IPS-20b (cell line): ENCODE results near the gene WDR7.

ENCODE experiments used
- H3K27ac ChIP-seq: one replicate; pipeline ENCODE4 v1.5.1; 2013; ENCODE audit warnings: low read length
- H3K27me3 ChIP-seq: 2 replicates; pipeline ENCODE4 v1.6.1; 2013; ENCODE audit warnings: mild to moderate bottlenecking, low read length, inconsistent platforms; ENCODE audit not compliant: insufficient read depth
- H3K36me3 ChIP-seq: 2 replicates; pipeline ENCODE4 v1.6.1; 2013; ENCODE audit warnings: low read depth, mild to moderate bottlenecking, inconsistent platforms, low read length, moderate library complexity; ENCODE audit not compliant: insufficient read depth
- H3K4me1 ChIP-seq: 2 replicates; pipeline ENCODE4 v1.6.1; 2013; ENCODE audit warnings: mild to moderate bottlenecking, control low read depth, inconsistent platforms, low read length, moderate library complexity; ENCODE audit not compliant: insufficient read depth
- H3K4me3 ChIP-seq: 2 replicates; pipeline ENCODE4 v1.5.1; 2013; ENCODE audit warnings: mild to moderate bottlenecking, low read length, inconsistent platforms
- H3K9ac ChIP-seq: 2 replicates; pipeline ENCODE4 v1.6.1; 2013; ENCODE audit warnings: low read depth, mild to moderate bottlenecking, inconsistent platforms, low read length, moderate library complexity
- H3K9me3 ChIP-seq: 2 replicates; pipeline ENCODE4 v1.6.1; 2013; ENCODE audit warnings: mild to moderate bottlenecking, low read depth, low read length, inconsistent platforms; ENCODE audit not compliant: insufficient read depth

The WDR7 gene

DNA sequence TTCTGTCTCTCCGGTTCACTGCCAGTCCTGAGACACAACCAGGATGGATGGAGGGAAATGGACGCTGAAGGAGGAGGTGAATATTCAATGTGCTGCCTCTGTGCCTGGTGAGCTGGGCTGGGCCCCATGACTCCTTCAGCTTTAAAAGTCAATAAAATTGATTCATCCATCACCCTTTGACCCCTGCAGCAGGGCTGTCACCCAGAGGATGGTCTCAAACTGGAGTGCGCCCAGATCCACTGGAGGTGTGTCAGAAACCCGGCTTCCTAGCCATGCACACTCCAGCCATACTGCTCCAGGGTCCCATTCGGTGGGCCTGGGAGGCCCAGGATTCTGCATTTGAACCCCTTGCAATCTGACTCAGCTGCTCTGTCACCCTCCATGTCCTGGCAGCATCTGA, 401.6 kb downstream of the WDR7 start:
- Histone ChIP-seq H3K4me1 (no peaks in the 10 kb centered on the region), H3K9me3 (peaks cover 11% of the 10 kb centered on the region), H3K9ac (no peak overlapping the region), H3K27ac (no peak overlapping the region), H3K36me3 (peaks cover 3% of the 10 kb centered on the region; the same call in 1 of the 2 replicates), H3K27me3 (no peaks in the 10 kb centered on the region), H3K4me3 (no peak overlapping the region)

DNA sequence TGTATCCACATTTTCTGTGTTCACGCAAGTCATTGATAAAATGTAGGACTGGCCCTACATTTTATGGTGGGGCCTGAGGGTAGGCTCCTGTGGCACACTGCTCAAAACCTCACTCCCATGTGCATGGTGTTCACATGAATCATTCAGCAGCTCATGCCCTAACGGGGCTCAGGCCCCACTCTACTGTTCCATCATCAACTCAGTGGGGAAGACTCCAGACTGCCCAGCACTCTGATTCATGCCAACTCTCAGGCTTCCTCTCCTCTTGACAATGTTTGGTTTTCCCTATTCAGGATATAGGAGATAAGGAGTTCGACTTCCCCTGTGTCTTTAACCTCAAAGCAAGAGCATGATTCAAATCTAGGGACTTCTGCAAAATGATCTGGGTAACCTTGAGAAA, 403.7 kb downstream of the WDR7 start:
- Histone ChIP-seq H3K4me3 (no peak overlapping the region), H3K9ac (no peak overlapping the region), H3K36me3 (peaks cover 3% of the 10 kb centered on the region; the same call in 1 of the 2 replicates), H3K4me1 (no peaks in the 10 kb centered on the region), H3K9me3 (peaks cover 11% of the 10 kb centered on the region), H3K27ac (no peak overlapping the region), H3K27me3 (no peaks in the 10 kb centered on the region)

- peaks cover 3% of the 10 kb centered on the region; the same call in 1 of the 2 replicates for H3K36me3 ChIP-seq
- no peak overlapping the region for H3K4me3 ChIP-seq
- peaks cover 11% of the 10 kb centered on the region for H3K9me3 ChIP-seq
- no peak overlapping the region for H3K9ac ChIP-seq
- H3K4me1 ChIP-seq = no peaks in the 10 kb centered on the region
- H3K27me3 ChIP-seq = no peaks in the 10 kb centered on the region
- H3K27ac ChIP-seq = no peak overlapping the region
Measured at GRCh38 chr18:57057890-57058289, 406.7 kb downstream of the WDR7 start.

DNA sequence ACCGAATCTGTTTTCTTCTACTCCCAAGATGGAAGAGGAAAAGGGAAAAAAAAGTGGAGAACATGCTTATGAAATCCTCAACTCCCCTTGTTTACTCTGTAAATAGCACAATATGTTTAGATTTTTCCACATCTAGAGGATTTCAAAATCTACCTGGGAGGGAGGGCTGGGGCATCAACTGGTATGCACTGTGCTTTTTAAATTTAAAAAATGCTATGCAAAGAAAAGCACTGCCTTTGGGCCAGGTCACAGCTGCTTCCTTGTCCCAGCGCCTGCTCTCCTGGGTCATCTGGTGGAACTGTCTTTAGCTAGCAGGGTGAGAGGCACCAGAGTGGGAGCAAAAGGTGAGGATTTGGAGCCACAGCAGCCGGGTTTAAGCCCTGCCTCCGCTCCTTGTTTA, 407.6 kb downstream of the WDR7 start:
- Histone ChIP-seq H3K4me3 (no peak overlapping the region), H3K27me3 (no peaks in the 10 kb centered on the region), H3K9ac (no peak overlapping the region), H3K9me3 (peaks cover 11% of the 10 kb centered on the region), H3K27ac (no peak overlapping the region), H3K36me3 (peaks cover 3% of the 10 kb centered on the region; the same call in 1 of the 2 replicates), H3K4me1 (peaks cover 1% of the 10 kb centered on the region; the same call in 1 of the 2 replicates)

DNA sequence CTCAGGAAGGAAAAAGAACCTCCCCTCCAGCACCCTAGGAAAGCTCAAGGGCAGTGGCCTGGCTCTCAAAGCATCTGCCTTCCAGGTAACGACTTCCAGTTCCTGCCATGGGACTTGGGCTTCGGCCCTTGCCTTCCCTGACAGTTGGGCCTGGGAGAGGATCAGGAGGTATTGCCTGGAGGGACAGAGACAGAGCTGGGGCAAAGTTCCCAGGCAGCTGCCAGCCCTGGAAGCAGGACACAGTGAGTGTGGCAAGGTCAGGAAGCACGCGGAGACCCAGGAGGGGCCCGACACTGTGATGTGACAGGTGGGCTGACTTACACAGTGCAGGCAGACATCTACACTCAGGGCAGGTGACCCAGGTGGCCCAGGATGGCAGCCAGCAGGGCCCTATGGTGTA, 408.2 kb downstream of the WDR7 start:
- no peaks in the 10 kb centered on the region for H3K27me3 ChIP-seq
- H3K27ac ChIP-seq = no peak overlapping the region
- H3K4me3 ChIP-seq = no peak overlapping the region
- H3K4me1 ChIP-seq = peaks cover 8% of the 10 kb centered on the region; the same call in 1 of the 2 replicates
- H3K36me3 ChIP-seq = peaks cover 3% of the 10 kb centered on the region; the same call in 1 of the 2 replicates
- H3K9me3 ChIP-seq = peaks cover 8% of the 10 kb centered on the region
- H3K9ac ChIP-seq = no peak overlapping the region

DNA sequence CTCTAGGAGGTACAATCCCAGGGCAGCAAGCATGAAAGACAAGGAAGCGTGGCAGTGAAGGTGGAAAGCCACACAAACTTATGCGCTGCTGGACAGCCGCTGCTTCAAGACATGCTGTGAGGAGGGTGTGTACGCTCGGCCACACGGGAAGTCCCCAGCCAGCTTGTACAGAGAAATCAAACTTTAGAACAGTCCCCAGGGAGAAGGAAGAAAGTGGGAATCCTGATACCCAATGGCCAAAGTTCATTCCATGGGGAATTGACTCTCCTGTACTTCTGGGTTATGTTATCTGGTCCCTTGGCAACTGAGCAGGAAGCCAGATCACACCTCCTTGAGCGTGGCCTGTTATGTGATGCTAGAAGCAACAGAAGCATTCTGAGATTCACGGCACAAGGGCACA, 409.7 kb downstream of the WDR7 start:
- Histone ChIP-seq H3K4me3 (no peak overlapping the region), H3K27ac (no peak overlapping the region), H3K36me3 (no peaks in the 10 kb centered on the region; the same call in 1 of the 2 replicates), H3K27me3 (no peaks in the 10 kb centered on the region), H3K9me3 (no peaks in the 10 kb centered on the region), H3K9ac (no peak overlapping the region), H3K4me1 (peaks cover 8% of the 10 kb centered on the region; the same call in 1 of the 2 replicates)

DNA sequence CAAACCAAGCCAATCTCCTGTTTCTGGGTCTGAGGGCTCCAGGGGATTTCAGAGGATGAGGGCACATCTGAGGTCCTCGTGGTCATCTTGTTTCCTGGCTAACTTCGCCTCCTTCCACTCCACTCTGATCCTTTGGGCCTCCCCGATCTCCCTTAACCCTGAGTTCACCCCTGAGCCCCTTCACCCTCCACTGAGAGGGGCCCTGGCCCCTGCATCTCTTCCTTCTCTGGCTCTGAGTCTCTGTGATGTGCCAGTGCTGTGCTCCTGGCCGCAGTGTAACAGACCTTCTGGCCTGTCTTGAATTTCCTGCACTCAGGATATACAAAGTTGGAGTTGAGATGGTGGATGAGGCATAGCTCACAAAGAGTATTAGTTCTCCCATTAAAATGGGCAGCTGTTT, 411.0 kb downstream of the WDR7 start:
- Histone ChIP-seq H3K9me3 (no peaks in the 10 kb centered on the region), H3K9ac (no peak overlapping the region), H3K4me1 (peaks cover 8% of the 10 kb centered on the region; the same call in 1 of the 2 replicates), H3K27me3 (no peaks in the 10 kb centered on the region), H3K4me3 (no peak overlapping the region), H3K36me3 (no peaks in the 10 kb centered on the region; the same call in 1 of the 2 replicates), H3K27ac (no peak overlapping the region)

GRCh38 chr18:57062844-57063243, 411.7 kb downstream of the WDR7 start:
- no peak overlapping the region for H3K4me3 ChIP-seq
- no peaks in the 10 kb centered on the region; the same call in 1 of the 2 replicates for H3K36me3 ChIP-seq

DNA sequence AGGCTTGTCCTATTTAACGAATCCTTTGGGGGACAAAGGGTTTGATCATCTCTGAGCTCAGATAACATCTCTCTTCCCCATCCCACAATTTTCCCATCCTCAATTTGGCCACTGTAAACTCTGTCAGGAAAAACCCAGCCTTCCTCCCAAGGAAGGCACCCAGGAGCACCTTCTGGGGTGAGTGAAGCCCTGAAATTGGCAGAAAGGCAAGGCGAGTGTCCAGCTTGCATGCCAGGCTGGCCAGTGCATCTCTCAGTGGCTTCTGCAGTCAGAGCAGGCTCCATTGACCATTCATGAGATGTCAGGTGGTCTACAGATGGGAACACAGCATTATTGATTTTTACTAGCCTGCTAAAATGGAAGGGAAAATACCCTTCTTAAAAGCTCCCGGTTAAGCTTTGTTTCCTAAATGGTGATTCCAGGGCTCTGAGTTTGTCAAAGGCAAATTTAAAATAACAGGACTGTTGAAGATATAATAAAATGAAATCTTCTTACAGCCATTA, 412.5 kb downstream of the WDR7 start:
- H3K27ac ChIP-seq = no peak overlapping the region
- H3K4me3 ChIP-seq = no peak overlapping the region
- H3K36me3 ChIP-seq = no peaks in the 10 kb centered on the region; the same call in 1 of the 2 replicates
- peaks cover 8% of the 10 kb centered on the region; the same call in 1 of the 2 replicates for H3K4me1 ChIP-seq
- no peaks in the 10 kb centered on the region for H3K27me3 ChIP-seq
- no peaks in the 10 kb centered on the region for H3K9me3 ChIP-seq
- no peak overlapping the region for H3K9ac ChIP-seq

More at GRCh38 chr18:57062844-57063243, 411.7 kb downstream of the WDR7 start:
- Histone ChIP-seq H3K27me3 (no peaks in the 10 kb centered on the region), H3K4me1 (peaks cover 8% of the 10 kb centered on the region; the same call in 1 of the 2 replicates), H3K9ac (no peak overlapping the region), H3K27ac (no peak overlapping the region), H3K9me3 (no peaks in the 10 kb centered on the region)

DNA sequence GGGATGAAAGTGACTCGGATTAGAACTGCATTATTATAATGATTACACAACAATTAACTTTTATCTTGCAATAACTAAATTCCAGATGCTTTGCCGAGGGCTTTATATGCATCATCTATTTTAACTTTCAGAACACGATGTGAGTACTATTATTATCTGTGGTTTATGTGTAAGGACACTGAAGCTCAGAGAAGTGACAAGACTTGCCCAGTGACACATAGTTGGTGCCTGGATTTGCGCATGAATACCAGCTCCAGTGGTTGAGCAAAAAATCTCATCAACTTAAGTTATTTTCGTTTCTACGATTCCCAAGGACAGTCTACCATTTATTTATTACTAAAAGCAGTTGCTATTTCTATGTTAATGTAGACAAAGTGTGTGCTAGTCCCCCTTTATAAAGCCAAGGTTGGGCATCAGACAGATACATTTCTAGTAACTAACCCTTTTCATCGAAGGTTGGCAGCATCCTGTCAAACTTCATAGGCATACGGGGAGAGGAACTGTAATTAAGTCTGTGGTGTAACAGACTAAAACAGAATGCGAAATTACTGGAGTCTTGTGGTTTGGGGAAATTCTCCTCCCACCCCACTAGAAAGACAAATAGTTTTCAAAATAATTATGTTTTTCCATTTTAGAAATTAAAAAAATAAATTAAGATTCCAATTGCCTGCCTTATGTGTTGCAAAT, 422.5 kb downstream of the WDR7 start:
- Histone ChIP-seq H3K27ac (no peak overlapping the region), H3K9me3 (no peaks in the 10 kb centered on the region), H3K27me3 (no peaks in the 10 kb centered on the region), H3K9ac (no peak overlapping the region), H3K4me1 (peaks cover 13% of the 10 kb centered on the region), H3K4me3 (no peak overlapping the region), H3K36me3 (no peaks in the 10 kb centered on the region)

- Histone ChIP-seq H3K4me3 (no peak overlapping the region), H3K36me3 (no peaks in the 10 kb centered on the region), H3K4me1 (peaks cover 13% of the 10 kb centered on the region), H3K9me3 (no peaks in the 10 kb centered on the region), H3K27ac (no peak overlapping the region), H3K9ac (no peak overlapping the region), H3K27me3 (no peaks in the 10 kb centered on the region)
Measured at GRCh38 chr18:57075716-57076400, 424.7 kb downstream of the WDR7 start.
